HepG2 (cell line): Measurements from ENCODE around the gene TPX2. TPM values are rescaled to one million over a fixed set of nuclear protein-coding genes. Genes with fewer than 3 reads are reported as not detected.

Experiments
- CEBPB ChIP-seq: IDR thresholded peaks from 2 replicates; pipeline ENCODE4 v1.6.1; 2011; ENCODE audit warnings: low read depth, low read length, improper control_type of control experiment, borderline replicate concordance
- ESRRA ChIP-seq: sonication (generic); formaldehyde crosslinking; IDR thresholded peaks from 2 replicates; pipeline ENCODE4 v1.5.1; 2020; ENCODE audit warnings: mild to moderate bottlenecking, low read depth, missing genetic modification reagents
- SRY ChIP-seq: sonication (generic); formaldehyde crosslinking; IDR thresholded peaks from 2 replicates; pipeline ENCODE4 v1.8.0; 2022; ENCODE audit warnings: mild to moderate bottlenecking, missing genetic modification reagents
- ZFY ChIP-seq: sonication (generic); formaldehyde crosslinking; IDR thresholded peaks from 2 replicates; pipeline ENCODE4 v1.4.0; 2020; ENCODE audit warnings: missing genetic modification reagents
- ZNF232 ChIP-seq: sonication (generic); formaldehyde crosslinking; IDR thresholded peaks from 2 replicates; pipeline ENCODE4 v1.4.0; 2020; ENCODE audit warnings: missing genetic modification reagents, borderline replicate concordance
- ZNF777 ChIP-seq: sonication (generic); formaldehyde crosslinking; IDR thresholded peaks from 2 replicates; pipeline ENCODE4 v1.4.0; 2020; ENCODE audit warnings: missing genetic modification reagents
- ZNF891 ChIP-seq: sonication (generic); formaldehyde crosslinking; IDR thresholded peaks from 2 replicates; pipeline ENCODE4 v1.5.0; 2020; ENCODE audit warnings: mild to moderate bottlenecking, missing genetic modification reagents
- polyA plus RNA-seq, 8 experiments: library from polyadenylated mRNA; depleted of rRNA in 3 of 8; stranded (reverse) in 7 of 8; unstranded in 1 of 8; fragments of >200 nt; fragmentation: Illumina TruSeq in 4 of 8; extraction: Trizol in 4 of 8; gene quantifications; 2 replicates each; pipeline versions ENCODE4 v1.2.1 to v1.2.3, GENCODE V29; 2011 to 2016; ENCODE audit warnings: low read depth in 4 of 8, missing spikeins in 1 of 8, mixed read lengths in 1 of 8; ENCODE audit not compliant: insufficient read depth in 1 of 8
- total RNA-seq, 5 experiments: library from RNA; depleted of rRNA; stranded (reverse); fragments of >200 nt; fragmentation: Illumina TruSeq; extraction: Trizol; gene quantifications; 2 replicates each; pipeline ENCODE4 v1.2.3, GENCODE V29; 2016; ENCODE audit warnings: low read depth in 1 of 5
- TF ChIP-seq, protein P1 (sequence below): IDR thresholded peaks from 2 replicates; pipeline ENCODE4 v1.6.1; 2016
- TF ChIP-seq, protein P2 (sequence below): sonication (generic); formaldehyde crosslinking; IDR thresholded peaks from 2 replicates; pipeline ENCODE4 v1.9.0; 2021; ENCODE audit warnings: missing genetic modification reagents, borderline replicate concordance
- TF ChIP-seq, protein P3 (sequence below): sonication (generic); formaldehyde crosslinking; IDR thresholded peaks from 2 replicates; pipeline ENCODE4 v1.5.0; 2020; ENCODE audit warnings: missing genetic modification reagents
- TF ChIP-seq, protein P4 (sequence below): sonication (generic); formaldehyde crosslinking; IDR thresholded peaks from 2 replicates; pipeline ENCODE4 v1.5.0; 2020; ENCODE audit warnings: mild to moderate bottlenecking, missing genetic modification reagents, borderline replicate concordance
- TF ChIP-seq, protein P5 (sequence below): sonication (generic); formaldehyde crosslinking; IDR thresholded peaks from 2 replicates; pipeline ENCODE4 v1.4.0; 2020; ENCODE audit warnings: missing genetic modification reagents

The TPX2 gene
- total and polyA plus RNA-seq, 2 of the 13 experiments (the other 11 are each of a cell fraction or from before 2014, with no cell fraction given), result 34.3 to 124 TPM

DNA sequence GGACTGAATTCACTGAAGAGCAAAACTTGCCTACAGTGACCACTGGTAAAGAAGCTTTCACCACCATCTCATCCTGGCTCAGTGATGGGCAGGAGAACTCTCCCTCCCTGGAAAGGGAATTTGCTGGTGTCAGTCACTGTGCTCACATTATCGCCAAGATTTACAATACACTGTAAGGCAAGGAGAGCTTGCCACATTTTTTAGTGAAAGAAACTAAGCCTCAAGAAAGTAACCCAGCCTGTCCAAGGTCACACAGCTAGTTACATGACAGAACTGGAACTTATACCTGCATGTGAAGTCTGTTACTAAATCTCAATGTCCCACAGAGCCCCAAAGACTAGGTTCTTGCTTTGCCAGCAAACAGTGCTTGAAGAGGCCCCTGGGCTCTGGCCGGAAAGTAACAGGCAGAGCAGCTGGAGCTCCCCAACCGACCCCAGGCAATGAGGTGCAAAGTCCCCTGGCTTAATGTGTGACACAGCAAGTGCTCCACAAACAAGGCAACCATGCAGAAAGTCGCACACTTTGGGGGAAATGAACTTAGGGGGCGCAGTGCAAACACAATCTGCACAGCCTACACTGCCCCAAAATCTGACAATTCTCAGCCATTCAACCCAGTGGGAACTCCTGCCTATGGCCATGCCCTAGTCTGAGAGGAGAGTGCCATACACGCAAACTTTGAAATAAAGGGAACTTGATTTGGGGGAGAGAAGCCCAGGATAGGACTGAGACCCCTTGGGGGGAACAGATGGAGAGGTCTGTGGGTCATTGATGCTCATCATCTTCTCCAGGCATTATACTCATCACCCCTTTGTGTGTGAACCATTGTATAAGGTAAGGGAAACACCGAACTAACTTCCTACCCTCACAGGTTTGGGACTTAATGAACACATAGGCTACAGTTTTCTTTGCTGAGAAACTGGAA, 18.3 kb upstream of the TPX2 start (continued):
- TF ChIP-seq, protein P1, sequence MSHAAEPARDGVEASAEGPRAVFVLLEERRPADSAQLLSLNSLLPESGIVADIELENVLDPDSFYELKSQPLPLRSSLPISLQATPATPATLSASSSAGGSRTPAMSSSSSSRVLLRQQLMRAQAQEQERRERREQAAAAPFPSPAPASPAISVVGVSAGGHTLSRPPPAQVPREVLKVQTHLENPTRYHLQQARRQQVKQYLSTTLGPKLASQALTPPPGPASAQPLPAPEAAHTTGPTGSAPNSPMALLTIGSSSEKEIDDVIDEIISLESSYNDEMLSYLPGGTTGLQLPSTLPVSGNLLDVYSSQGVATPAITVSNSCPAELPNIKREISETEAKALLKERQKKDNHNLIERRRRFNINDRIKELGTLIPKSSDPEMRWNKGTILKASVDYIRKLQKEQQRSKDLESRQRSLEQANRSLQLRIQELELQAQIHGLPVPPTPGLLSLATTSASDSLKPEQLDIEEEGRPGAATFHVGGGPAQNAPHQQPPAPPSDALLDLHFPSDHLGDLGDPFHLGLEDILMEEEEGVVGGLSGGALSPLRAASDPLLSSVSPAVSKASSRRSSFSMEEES (CRISPR knock-in tag), result peak; percentile 73; the same call in 1 of the 2 replicates
- TF ChIP-seq CEBPB (no peak; the same call in 1 of the 2 replicates), ZNF232 (peak; percentile 64; the same call in 1 of the 2 replicates), SRY (CRISPR knock-in tag) (no peak), ZFY (CRISPR knock-in tag) (peak; percentile 53), ZNF777 (CRISPR knock-in tag) (no peak; the same call in 1 of the 2 replicates), ESRRA (CRISPR knock-in tag) (peak; percentile 88), ZNF891 (CRISPR knock-in tag) (no peak)
- TF ChIP-seq, protein P2, sequence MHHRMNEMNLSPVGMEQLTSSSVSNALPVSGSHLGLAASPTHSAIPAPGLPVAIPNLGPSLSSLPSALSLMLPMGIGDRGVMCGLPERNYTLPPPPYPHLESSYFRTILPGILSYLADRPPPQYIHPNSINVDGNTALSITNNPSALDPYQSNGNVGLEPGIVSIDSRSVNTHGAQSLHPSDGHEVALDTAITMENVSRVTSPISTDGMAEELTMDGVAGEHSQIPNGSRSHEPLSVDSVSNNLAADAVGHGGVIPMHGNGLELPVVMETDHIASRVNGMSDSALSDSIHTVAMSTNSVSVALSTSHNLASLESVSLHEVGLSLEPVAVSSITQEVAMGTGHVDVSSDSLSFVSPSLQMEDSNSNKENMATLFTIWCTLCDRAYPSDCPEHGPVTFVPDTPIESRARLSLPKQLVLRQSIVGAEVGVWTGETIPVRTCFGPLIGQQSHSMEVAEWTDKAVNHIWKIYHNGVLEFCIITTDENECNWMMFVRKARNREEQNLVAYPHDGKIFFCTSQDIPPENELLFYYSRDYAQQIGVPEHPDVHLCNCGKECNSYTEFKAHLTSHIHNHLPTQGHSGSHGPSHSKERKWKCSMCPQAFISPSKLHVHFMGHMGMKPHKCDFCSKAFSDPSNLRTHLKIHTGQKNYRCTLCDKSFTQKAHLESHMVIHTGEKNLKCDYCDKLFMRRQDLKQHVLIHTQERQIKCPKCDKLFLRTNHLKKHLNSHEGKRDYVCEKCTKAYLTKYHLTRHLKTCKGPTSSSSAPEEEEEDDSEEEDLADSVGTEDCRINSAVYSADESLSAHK (CRISPR knock-in tag), result 0 out of 2 replicates have a peak, but pooled peaks have one; percentile 26
- TF ChIP-seq, protein P3, sequence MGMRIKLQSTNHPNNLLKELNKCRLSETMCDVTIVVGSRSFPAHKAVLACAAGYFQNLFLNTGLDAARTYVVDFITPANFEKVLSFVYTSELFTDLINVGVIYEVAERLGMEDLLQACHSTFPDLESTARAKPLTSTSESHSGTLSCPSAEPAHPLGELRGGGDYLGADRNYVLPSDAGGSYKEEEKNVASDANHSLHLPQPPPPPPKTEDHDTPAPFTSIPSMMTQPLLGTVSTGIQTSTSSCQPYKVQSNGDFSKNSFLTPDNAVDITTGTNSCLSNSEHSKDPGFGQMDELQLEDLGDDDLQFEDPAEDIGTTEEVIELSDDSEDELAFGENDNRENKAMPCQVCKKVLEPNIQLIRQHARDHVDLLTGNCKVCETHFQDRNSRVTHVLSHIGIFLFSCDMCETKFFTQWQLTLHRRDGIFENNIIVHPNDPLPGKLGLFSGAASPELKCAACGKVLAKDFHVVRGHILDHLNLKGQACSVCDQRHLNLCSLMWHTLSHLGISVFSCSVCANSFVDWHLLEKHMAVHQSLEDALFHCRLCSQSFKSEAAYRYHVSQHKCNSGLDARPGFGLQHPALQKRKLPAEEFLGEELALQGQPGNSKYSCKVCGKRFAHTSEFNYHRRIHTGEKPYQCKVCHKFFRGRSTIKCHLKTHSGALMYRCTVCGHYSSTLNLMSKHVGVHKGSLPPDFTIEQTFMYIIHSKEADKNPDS (CRISPR knock-in tag), result peak; percentile 95; the same call in 1 of the 2 replicates
- TF ChIP-seq, protein P4, sequence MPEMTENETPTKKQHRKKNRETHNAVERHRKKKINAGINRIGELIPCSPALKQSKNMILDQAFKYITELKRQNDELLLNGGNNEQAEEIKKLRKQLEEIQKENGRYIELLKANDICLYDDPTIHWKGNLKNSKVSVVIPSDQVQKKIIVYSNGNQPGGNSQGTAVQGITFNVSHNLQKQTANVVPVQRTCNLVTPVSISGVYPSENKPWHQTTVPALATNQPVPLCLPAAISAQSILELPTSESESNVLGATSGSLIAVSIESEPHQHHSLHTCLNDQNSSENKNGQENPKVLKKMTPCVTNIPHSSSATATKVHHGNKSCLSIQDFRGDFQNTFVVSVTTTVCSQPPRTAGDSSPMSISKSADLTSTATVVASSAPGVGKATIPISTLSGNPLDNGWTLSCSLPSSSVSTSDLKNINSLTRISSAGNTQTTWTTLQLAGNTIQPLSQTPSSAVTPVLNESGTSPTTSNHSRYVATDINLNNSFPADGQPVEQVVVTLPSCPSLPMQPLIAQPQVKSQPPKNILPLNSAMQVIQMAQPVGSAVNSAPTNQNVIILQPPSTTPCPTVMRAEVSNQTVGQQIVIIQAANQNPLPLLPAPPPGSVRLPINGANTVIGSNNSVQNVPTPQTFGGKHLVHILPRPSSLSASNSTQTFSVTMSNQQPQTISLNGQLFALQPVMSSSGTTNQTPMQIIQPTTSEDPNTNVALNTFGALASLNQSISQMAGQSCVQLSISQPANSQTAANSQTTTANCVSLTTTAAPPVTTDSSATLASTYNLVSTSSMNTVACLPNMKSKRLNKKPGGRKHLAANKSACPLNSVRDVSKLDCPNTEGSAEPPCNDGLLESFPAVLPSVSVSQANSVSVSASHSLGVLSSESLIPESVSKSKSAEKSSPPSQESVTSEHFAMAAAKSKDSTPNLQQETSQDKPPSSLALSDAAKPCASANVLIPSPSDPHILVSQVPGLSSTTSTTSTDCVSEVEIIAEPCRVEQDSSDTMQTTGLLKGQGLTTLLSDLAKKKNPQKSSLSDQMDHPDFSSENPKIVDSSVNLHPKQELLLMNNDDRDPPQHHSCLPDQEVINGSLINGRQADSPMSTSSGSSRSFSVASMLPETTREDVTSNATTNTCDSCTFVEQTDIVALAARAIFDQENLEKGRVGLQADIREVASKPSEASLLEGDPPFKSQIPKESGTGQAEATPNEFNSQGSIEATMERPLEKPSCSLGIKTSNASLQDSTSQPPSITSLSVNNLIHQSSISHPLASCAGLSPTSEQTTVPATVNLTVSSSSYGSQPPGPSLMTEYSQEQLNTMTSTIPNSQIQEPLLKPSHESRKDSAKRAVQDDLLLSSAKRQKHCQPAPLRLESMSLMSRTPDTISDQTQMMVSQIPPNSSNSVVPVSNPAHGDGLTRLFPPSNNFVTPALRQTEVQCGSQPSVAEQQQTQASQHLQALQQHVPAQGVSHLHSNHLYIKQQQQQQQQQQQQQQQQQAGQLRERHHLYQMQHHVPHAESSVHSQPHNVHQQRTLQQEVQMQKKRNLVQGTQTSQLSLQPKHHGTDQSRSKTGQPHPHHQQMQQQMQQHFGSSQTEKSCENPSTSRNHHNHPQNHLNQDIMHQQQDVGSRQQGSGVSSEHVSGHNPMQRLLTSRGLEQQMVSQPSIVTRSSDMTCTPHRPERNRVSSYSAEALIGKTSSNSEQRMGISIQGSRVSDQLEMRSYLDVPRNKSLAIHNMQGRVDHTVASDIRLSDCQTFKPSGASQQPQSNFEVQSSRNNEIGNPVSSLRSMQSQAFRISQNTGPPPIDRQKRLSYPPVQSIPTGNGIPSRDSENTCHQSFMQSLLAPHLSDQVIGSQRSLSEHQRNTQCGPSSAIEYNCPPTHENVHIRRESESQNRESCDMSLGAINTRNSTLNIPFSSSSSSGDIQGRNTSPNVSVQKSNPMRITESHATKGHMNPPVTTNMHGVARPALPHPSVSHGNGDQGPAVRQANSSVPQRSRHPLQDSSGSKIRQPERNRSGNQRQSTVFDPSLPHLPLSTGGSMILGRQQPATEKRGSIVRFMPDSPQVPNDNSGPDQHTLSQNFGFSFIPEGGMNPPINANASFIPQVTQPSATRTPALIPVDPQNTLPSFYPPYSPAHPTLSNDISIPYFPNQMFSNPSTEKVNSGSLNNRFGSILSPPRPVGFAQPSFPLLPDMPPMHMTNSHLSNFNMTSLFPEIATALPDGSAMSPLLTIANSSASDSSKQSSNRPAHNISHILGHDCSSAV (CRISPR knock-in tag), result no peak
- TF ChIP-seq, protein P5, sequence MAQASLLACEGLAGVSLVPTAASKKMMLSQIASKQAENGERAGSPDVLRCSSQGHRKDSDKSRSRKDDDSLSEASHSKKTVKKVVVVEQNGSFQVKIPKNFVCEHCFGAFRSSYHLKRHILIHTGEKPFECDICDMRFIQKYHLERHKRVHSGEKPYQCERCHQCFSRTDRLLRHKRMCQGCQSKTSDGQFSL (CRISPR knock-in tag), result peak; percentile 71; the same call in 1 of the 2 replicates
